Small intestine (tissue), 7 donors: ENCODE results near the gene NGF. TPM values are rescaled to one million over a fixed set of nuclear protein-coding genes. Genes with fewer than 3 reads are reported as not detected.

Experiments
- DNase-seq, 2 donors: peaks; one replicate each; pipeline versions ENCODE4 v3.0.0 to v3.0.0-alpha.2; 2013
- FAIRE-seq: peaks from 2 replicates; lab custom pipeline; 2012; peaks lifted over from hg19 to GRCh38; lab: Jason Lieb, UNC
- H3K27ac ChIP-seq, 3 donors: one replicate each; pipeline ENCODE4 v1.5.1; 2013; ENCODE audit warnings: low read length in 2 of 3, mild to moderate bottlenecking in 2 of 3, control low read depth in 1 of 3, inconsistent platforms in 1 of 3, low read depth in 1 of 3, moderate library complexity in 1 of 3
- H3K27me3 ChIP-seq, 3 donors: one replicate each; pipeline ENCODE4 v1.6.1; 2013; ENCODE audit warnings: low read length in 3 of 3, inconsistent platforms in 1 of 3; ENCODE audit not compliant: control insufficient read depth in 3 of 3, insufficient read depth in 3 of 3
- H3K36me3 ChIP-seq, 3 donors: one replicate each; pipeline ENCODE4 v1.6.1; 2013; ENCODE audit warnings: low read length in 3 of 3, inconsistent platforms in 1 of 3, low read depth in 1 of 3, mild to moderate bottlenecking in 1 of 3, moderate library complexity in 1 of 3; ENCODE audit not compliant: control insufficient read depth in 3 of 3, insufficient read depth in 2 of 3
- H3K4me1 ChIP-seq, 3 donors: one replicate each; pipeline ENCODE4 v1.6.1; 2013; ENCODE audit warnings: low read length in 2 of 3, inconsistent platforms in 1 of 3, low read depth in 1 of 3, mild to moderate bottlenecking in 1 of 3, moderate library complexity in 1 of 3; ENCODE audit not compliant: control insufficient read depth in 3 of 3, insufficient read depth in 2 of 3
- H3K4me3 ChIP-seq, 3 donors: one replicate each; pipeline ENCODE4 v1.5.1; 2013; ENCODE audit warnings: low read length in 3 of 3, control low read depth in 1 of 3, inconsistent platforms in 1 of 3, low read depth in 1 of 3, mild to moderate bottlenecking in 1 of 3, moderate library complexity in 1 of 3
- H3K9me3 ChIP-seq, 2 donors: one replicate each; pipeline ENCODE4 v1.6.1; 2013; ENCODE audit warnings: low read depth in 1 of 2, low read length in 1 of 2; ENCODE audit not compliant: control insufficient read depth in 2 of 2, insufficient read depth in 1 of 2
- WGBS, 3 donors: extraction: QIAGEN DNeasy Blood & Tissue Kit; methylation state at CpG; one replicate each; pipeline ENCODE4 v1.1.7; 2013; 5-methylcytosine and 5-hydroxymethylcytosine counted together
- polyA plus RNA-seq, 4 donors: library from polyadenylated mRNA; stranded (reverse) in 3 of 4; unstranded in 1 of 4; fragments of 200-250 nt in 3 of 4; fragments of 120-200 nt in 1 of 4; gene quantifications; one replicate each; pipeline versions ENCODE4 v1.2.1 to v1.2.3, GENCODE V29; 2013
- donor health status: healthy with polysubstance abuse.
- donor health status: control.
- donor health status: control.
- donor health status: Bipolar disorder and iron deficiency.
- donor health status: healthy.

Gene NGF
- polyA plus RNA-seq, 4 donors: 0.27 to 3.0 TPM; not detected in 2

GRCh38 chr1:115280064-115280463 is 58.0 kb downstream of the NGF start:
- Histone ChIP-seq H3K9me3 (peaks cover 0 to 5% of the 10 kb centered on the region in 2 donors), H3K4me1 (no peaks in the 10 kb centered on the region), H3K4me3 (no peak overlapping the region), H3K36me3 (no peaks in the 10 kb centered on the region), H3K27me3 (no peaks in the 10 kb centered on the region), H3K27ac (no peak overlapping the region)
- FAIRE-seq (no peak), DNase-seq (no peak)
- WGBS, 3 donors: 44 to 58% (median 54%) methylated on average over 8 of the region's 8 CpGs

- 69 to 83% (median 71%) methylated on average over 3 of the region's 3 CpGs for WGBS, 3 donors
- H3K4me1 ChIP-seq: no peaks in the 10 kb centered on the region
- no peaks in the 10 kb centered on the region for H3K27me3 ChIP-seq
- peaks cover 0 to 5% of the 10 kb centered on the region in 2 donors for H3K9me3 ChIP-seq
- H3K4me3 ChIP-seq: no peak overlapping the region
- H3K27ac ChIP-seq: no peak overlapping the region
- DNase-seq: no peak
- FAIRE-seq: no peak
- H3K36me3 ChIP-seq: no peaks in the 10 kb centered on the region
Observed at GRCh38 chr1:115278211-115278610, 59.8 kb downstream of the NGF start.

GRCh38 chr1:115277276-115277675 is 60.8 kb downstream of the NGF start:
- 52 to 69% (median 64%) methylated on average over 2 of the region's 2 CpGs for WGBS, 3 donors
- Histone ChIP-seq H3K9me3 (peaks cover 0 to 5% of the 10 kb centered on the region in 2 donors), H3K36me3 (no peaks in the 10 kb centered on the region), H3K27me3 (no peaks in the 10 kb centered on the region), H3K4me1 (no peaks in the 10 kb centered on the region), H3K27ac (no peak overlapping the region), H3K4me3 (no peak overlapping the region)
- FAIRE-seq (no peak), DNase-seq (no peak)

GRCh38 chr1:115275216-115275615 is 62.8 kb downstream of the NGF start:
- H3K9me3 ChIP-seq: peaks cover 0 to 5% of the 10 kb centered on the region in 2 donors
- H3K27me3 ChIP-seq: no peaks in the 10 kb centered on the region
- H3K36me3 ChIP-seq: no peaks in the 10 kb centered on the region
- H3K27ac ChIP-seq: no peak overlapping the region
- DNase-seq: no peak
- FAIRE-seq: no peak
- no peak overlapping the region for H3K4me3 ChIP-seq
- H3K4me1 ChIP-seq: no peaks in the 10 kb centered on the region

GRCh38 chr1:115274467-115274866 is 63.6 kb downstream of the NGF start:
- WGBS, 3 donors: 82 to 91% (median 91%) methylated on average over 4 of the region's 4 CpGs
- Histone ChIP-seq H3K27ac (no peak overlapping the region), H3K9me3 (peaks cover 0 to 5% of the 10 kb centered on the region in 2 donors), H3K27me3 (no peaks in the 10 kb centered on the region), H3K4me3 (no peak overlapping the region), H3K4me1 (no peaks in the 10 kb centered on the region), H3K36me3 (no peaks in the 10 kb centered on the region)
- FAIRE-seq (no peak), DNase-seq (no peak)

GRCh38 chr1:115266729-115267421 is 71.2 kb downstream of the NGF start:
- Histone ChIP-seq H3K4me3 (no peak overlapping the region), H3K4me1 (no peaks in the 10 kb centered on the region), H3K9me3 (no peaks in the 10 kb centered on the region), H3K27ac (no peak overlapping the region), H3K36me3 (no peaks in the 10 kb centered on the region), H3K27me3 (peaks cover 0 to 2% (median 0%) of the 10 kb centered on the region in 3 donors)
- FAIRE-seq (no peak), DNase-seq (no peak)
- WGBS, 3 donors: 69 to 87% (median 80%) methylated on average over 10 of the region's 10 CpGs

GRCh38 chr1:115265099-115265498 is 73.0 kb downstream of the NGF start:
- Histone ChIP-seq H3K27me3 (peaks cover 0 to 2% (median 0%) of the 10 kb centered on the region in 3 donors), H3K9me3 (no peaks in the 10 kb centered on the region), H3K4me3 (no peak overlapping the region), H3K36me3 (no peaks in the 10 kb centered on the region), H3K4me1 (no peaks in the 10 kb centered on the region), H3K27ac (no peak overlapping the region)
- FAIRE-seq (no peak), DNase-seq (no peak)
- WGBS, 3 donors: 30 to 48% (median 31%) methylated on average over 1 of the region's 1 CpG

GRCh38 chr1:115262886-115263285 is 75.2 kb downstream of the NGF start:
- Histone ChIP-seq H3K36me3 (no peaks in the 10 kb centered on the region), H3K27ac (no peak overlapping the region), H3K27me3 (peaks cover 0 to 2% (median 0%) of the 10 kb centered on the region in 3 donors), H3K4me3 (no peak overlapping the region), H3K4me1 (no peaks in the 10 kb centered on the region), H3K9me3 (peaks cover 0 to 6% of the 10 kb centered on the region in 2 donors)
- no peak for DNase-seq
- no peak for FAIRE-seq
- 48 to 75% (median 62%) methylated on average over 4 of the region's 4 CpGs for WGBS, 3 donors

- Histone ChIP-seq H3K4me1 (no peaks in the 10 kb centered on the region), H3K36me3 (no peaks in the 10 kb centered on the region), H3K27me3 (peaks cover 0 to 2% (median 0%) of the 10 kb centered on the region in 3 donors), H3K27ac (no peak overlapping the region), H3K9me3 (peaks cover 0 to 11% of the 10 kb centered on the region in 2 donors), H3K4me3 (no peak overlapping the region)
- no peak for DNase-seq
- 47 to 87% (median 57%) methylated on average over 1 of the region's 1 CpG for whole genome bisulfite sequencing, 3 donors
- no peak for FAIRE-seq
Observed at GRCh38 chr1:115261496-115261895, 76.6 kb downstream of the NGF start.
